ENCODE measurements around the gene RALGAPA2.

Gene RALGAPA2

GRCh38 chr20:20720158-20720557 lies 7.7 kb upstream of the RALGAPA2 start:
- DNase-seq = no peak

- no peak for DNase-seq
These were observed 7.0 kb upstream of the RALGAPA2 start for GRCh38 chr20:20719411-20719810.

- DNase-seq = no peak
These were observed 861 bp upstream of the RALGAPA2 start for GRCh38 chr20:20713244-20713765.

GRCh38 chr20:20712004-20712473 lies 405 bp downstream of the RALGAPA2 start:
- no peak for DNase-seq

GRCh38 chr20:20711413-20711812 lies 1.0 kb downstream of the RALGAPA2 start:
- DNase-seq = peak; percentile 19

GRCh38 chr20:20710443-20711315 lies 1.8 kb downstream of the RALGAPA2 start:
- no peak for DNase-seq

- no peak for DNase-seq
These were observed 2.6 kb downstream of the RALGAPA2 start for GRCh38 chr20:20709887-20710286.

- no peak for DNase-seq
These were observed 6.2 kb downstream of the RALGAPA2 start for GRCh38 chr20:20706285-20706684.

- DNase-seq = no peak
These were observed 9.9 kb downstream of the RALGAPA2 start for GRCh38 chr20:20702330-20703245.

GRCh38 chr20:20699917-20700316 lies 12.5 kb downstream of the RALGAPA2 start:
- DNase-seq = no peak

GRCh38 chr20:20699144-20699543 lies 13.3 kb downstream of the RALGAPA2 start:
- DNase-seq = no peak

- DNase-seq = no peak
These were observed 15.1 kb downstream of the RALGAPA2 start for GRCh38 chr20:20697325-20697845.

- DNase-seq = no peak
These were observed 17.1 kb downstream of the RALGAPA2 start for GRCh38 chr20:20695250-20695816.

GRCh38 chr20:20694591-20694990 lies 17.9 kb downstream of the RALGAPA2 start:
- no peak for DNase-seq

GRCh38 chr20:20692587-20692986 lies 19.9 kb downstream of the RALGAPA2 start:
- DNase-seq = no peak

- no peak for DNase-seq
These were observed 20.8 kb downstream of the RALGAPA2 start for GRCh38 chr20:20691477-20692235.

- DNase-seq = no peak
These were observed 21.6 kb downstream of the RALGAPA2 start for GRCh38 chr20:20690676-20691476.

- no peak for DNase-seq
These were observed 25.1 kb downstream of the RALGAPA2 start for GRCh38 chr20:20687319-20687718.

- no peak for DNase-seq
These were observed 26.8 kb downstream of the RALGAPA2 start for GRCh38 chr20:20685635-20686034.

GRCh38 chr20:20683481-20684321 lies 28.7 kb downstream of the RALGAPA2 start:
- DNase-seq = no peak

Measured in activated CD8-positive, alpha-beta memory T cell treated with anti-CD3 and anti-CD28 coated beads, Interleukin-2, amount 50 U/mL, for 4 hours (primary cell).